ENCODE data around the gene LSM3. TPM values are rescaled to one million over a fixed set of nuclear protein-coding genes. Genes with fewer than 3 reads are reported as not detected.

Gene LSM3
- total RNA-seq, 1 donor from 2014 or later: 10.0 TPM

- H3K27me3 Mint-ChIP-seq (ENCODE audit: unreplicated experiment): no peaks in the 10 kb centered on the region
- no peak overlapping the region for H3K4me3 Mint-ChIP-seq (ENCODE audit: unreplicated experiment)
- peaks cover 60% of the 10 kb centered on the region for H3K4me1 Mint-ChIP-seq (ENCODE audit: unreplicated experiment)
- no peaks in the 10 kb centered on the region for H3K9me3 Mint-ChIP-seq (ENCODE audit: unreplicated experiment)
- no peak overlapping the region for H3K27ac Mint-ChIP-seq (ENCODE audit: unreplicated experiment)
- TF ChIP-seq CTCF (IDR thresholded peaks at IDR 0.05): no peak
- peaks cover 21% of the 10 kb centered on the region for H3K36me3 Mint-ChIP-seq (ENCODE audit: unreplicated experiment)
- DNase-seq (ENCODE audit: extremely low spot score, unreplicated experiment): no peak
Measured at GRCh38 chr3:14200276-14200675, 21.7 kb downstream of the LSM3 start.

GRCh38 chr3:14200841-14201240, 22.2 kb downstream of the LSM3 start:
- no peak for TF ChIP-seq CTCF (IDR thresholded peaks at IDR 0.05)
- no peak overlapping the region for H3K4me3 Mint-ChIP-seq (ENCODE audit: unreplicated experiment)
- H3K4me1 Mint-ChIP-seq (ENCODE audit: unreplicated experiment): peaks cover 56% of the 10 kb centered on the region
- peaks cover 21% of the 10 kb centered on the region for H3K36me3 Mint-ChIP-seq (ENCODE audit: unreplicated experiment)
- peak overlapping the region; percentile 1 for H3K27ac Mint-ChIP-seq (ENCODE audit: unreplicated experiment)
- no peak for DNase-seq (ENCODE audit: extremely low spot score, unreplicated experiment)
- H3K27me3 Mint-ChIP-seq (ENCODE audit: unreplicated experiment): no peaks in the 10 kb centered on the region
- H3K9me3 Mint-ChIP-seq (ENCODE audit: unreplicated experiment): no peaks in the 10 kb centered on the region

GRCh38 chr3:14201940-14202684, 23.5 kb downstream of the LSM3 start:
- DNase-seq (ENCODE audit: extremely low spot score, unreplicated experiment): peak; percentile 44
- H3K4me1 Mint-ChIP-seq (ENCODE audit: unreplicated experiment): peaks cover 53% of the 10 kb centered on the region
- H3K27me3 Mint-ChIP-seq (ENCODE audit: unreplicated experiment): no peaks in the 10 kb centered on the region
- no peak overlapping the region for H3K4me3 Mint-ChIP-seq (ENCODE audit: unreplicated experiment)
- H3K36me3 Mint-ChIP-seq (ENCODE audit: unreplicated experiment): peaks cover 21% of the 10 kb centered on the region
- no peaks in the 10 kb centered on the region for H3K9me3 Mint-ChIP-seq (ENCODE audit: unreplicated experiment)
- no peak for TF ChIP-seq CTCF (IDR thresholded peaks at IDR 0.05)
- H3K27ac Mint-ChIP-seq (ENCODE audit: unreplicated experiment): no peak overlapping the region

- no peak for TF ChIP-seq CTCF (IDR thresholded peaks at IDR 0.05)
- DNase-seq (ENCODE audit: extremely low spot score, unreplicated experiment): peak; percentile 69
- H3K27me3 Mint-ChIP-seq (ENCODE audit: unreplicated experiment): no peaks in the 10 kb centered on the region
- H3K27ac Mint-ChIP-seq (ENCODE audit: unreplicated experiment): peak overlapping the region; percentile 47
- H3K36me3 Mint-ChIP-seq (ENCODE audit: unreplicated experiment): peaks cover 15% of the 10 kb centered on the region
- peaks cover 56% of the 10 kb centered on the region for H3K4me1 Mint-ChIP-seq (ENCODE audit: unreplicated experiment)
- no peaks in the 10 kb centered on the region for H3K9me3 Mint-ChIP-seq (ENCODE audit: unreplicated experiment)
- H3K4me3 Mint-ChIP-seq (ENCODE audit: unreplicated experiment): no peak overlapping the region
Measured at GRCh38 chr3:14202874-14203520, 24.4 kb downstream of the LSM3 start.

- peaks cover 9% of the 10 kb centered on the region for H3K36me3 Mint-ChIP-seq (ENCODE audit: unreplicated experiment)
- peak; percentile 91 for TF ChIP-seq CTCF (IDR thresholded peaks at IDR 0.05)
- no peak overlapping the region for H3K4me3 Mint-ChIP-seq (ENCODE audit: unreplicated experiment)
- peak overlapping the region; percentile 47 for H3K27ac Mint-ChIP-seq (ENCODE audit: unreplicated experiment)
- H3K4me1 Mint-ChIP-seq (ENCODE audit: unreplicated experiment): peaks cover 62% of the 10 kb centered on the region
- H3K9me3 Mint-ChIP-seq (ENCODE audit: unreplicated experiment): no peaks in the 10 kb centered on the region
- no peaks in the 10 kb centered on the region for H3K27me3 Mint-ChIP-seq (ENCODE audit: unreplicated experiment)
- peak; percentile 88 for DNase-seq (ENCODE audit: extremely low spot score, unreplicated experiment)
Measured at GRCh38 chr3:14203521-14204079, 25.0 kb downstream of the LSM3 start.

Data from osteocyte (in vitro differentiated cells).